Activated CD8-positive, alpha-beta memory T cell treated with anti-CD3 and anti-CD28 coated beads for 36 hours (primary cell): ENCODE results near the gene ZFAND3. TPM values are rescaled to one million over a fixed set of nuclear protein-coding genes. Genes with fewer than 3 reads are reported as not detected.

Experiments used
- CTCF ChIA-PET: fragments of 350-600 bp; sonication (Branson Sonifier 250); formaldehyde crosslinking; loops from one replicate; lab custom pipeline; 2021; ENCODE audit warnings: antibody characterized with exemption; lab: Charles Lee
- POLR2A ChIA-PET: fragments of 350-600 bp; sonication (Branson Sonifier 250); formaldehyde crosslinking; loops from one replicate; lab custom pipeline; 2021; ENCODE audit warnings: antibody characterized with exemption; lab: Charles Lee
- total RNA-seq, 2 experiments: library from RNA; stranded (reverse); gene quantifications; one replicate each; pipeline ENCODE4 v1.2.3, GENCODE V29; 2021

The ZFAND3 gene
- total RNA-seq, 2 experiments from 2014 or later: 29.3 TPM

DNA sequence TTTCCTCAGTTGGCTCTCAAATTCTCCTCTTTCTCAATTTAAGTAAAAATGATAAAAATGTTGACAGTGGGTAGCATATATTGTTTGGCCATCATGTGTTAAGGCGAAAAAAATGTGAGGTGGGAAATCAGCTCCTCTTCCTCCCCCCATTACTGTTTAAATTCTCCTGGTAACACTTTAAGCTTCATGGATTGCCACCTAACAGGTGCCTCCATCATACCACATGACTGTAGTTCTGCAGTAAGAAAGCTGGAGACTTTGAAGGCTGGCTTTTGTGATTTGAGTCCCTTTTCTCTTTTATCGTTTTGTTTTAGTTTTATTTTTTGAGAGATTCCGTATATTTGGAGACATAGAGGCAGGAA is 1.2 kb downstream of the ZFAND3 start:
- ChIA-PET CTCF (interaction anchor here (0.5 to 1.3 kb wide), 3 partner anchors 38 to 151 kb away, joined by 3 to 4 read pairs (median 3); no protein-coding TSS in a partner anchor), POLR2A (interaction anchor here (0.8 kb wide), 1 partner anchor 635 kb away, joined by 3 read pairs; no protein-coding TSS in a partner anchor)

- ChIA-PET CTCF (no interaction called here), POLR2A (no interaction called here)
These were observed 1.9 kb downstream of the ZFAND3 start for GRCh38 chr6:37821446-37821845.

- POLR2A ChIA-PET: interaction anchor here (0.6 to 0.7 kb wide), 3 partner anchors 44 to 892 kb away, joined by 3 to 5 read pairs (median 4); partner anchors contain the start of gene DNAH8
These were observed 3.5 kb downstream of the ZFAND3 start for GRCh38 chr6:37822851-37823682.

DNA sequence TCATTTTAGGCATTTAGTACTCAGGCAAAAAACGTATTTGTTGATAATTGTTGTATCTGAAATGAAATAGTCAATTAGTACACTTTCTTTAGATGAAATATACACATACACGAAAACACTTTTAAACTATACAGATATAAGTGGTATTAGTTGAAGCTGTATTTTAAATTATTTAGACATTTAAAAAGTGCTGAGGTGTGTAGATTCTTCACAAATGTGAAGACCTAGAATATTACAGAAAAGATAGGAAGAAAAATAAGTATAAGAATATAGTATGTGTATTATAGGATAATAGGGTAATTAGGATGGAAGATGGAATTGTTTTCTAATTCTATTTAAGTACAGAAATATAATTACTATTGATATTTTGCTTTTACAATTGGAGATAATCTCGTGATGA is 4.6 kb downstream of the ZFAND3 start:
- CTCF ChIA-PET: interaction anchor here (1.0 kb wide), 1 partner anchor 33 kb away, joined by 3 read pairs; no protein-coding TSS in a partner anchor
- POLR2A ChIA-PET: interaction anchor here (0.7 kb wide), 1 partner anchor 43 kb away, joined by 5 read pairs; no protein-coding TSS in a partner anchor

More at GRCh38 chr6:37822851-37823682, 3.5 kb downstream of the ZFAND3 start:
- CTCF ChIA-PET: interaction anchor here (1.0 kb wide), 1 partner anchor 34 kb away, joined by 3 read pairs; no protein-coding TSS in a partner anchor

DNA sequence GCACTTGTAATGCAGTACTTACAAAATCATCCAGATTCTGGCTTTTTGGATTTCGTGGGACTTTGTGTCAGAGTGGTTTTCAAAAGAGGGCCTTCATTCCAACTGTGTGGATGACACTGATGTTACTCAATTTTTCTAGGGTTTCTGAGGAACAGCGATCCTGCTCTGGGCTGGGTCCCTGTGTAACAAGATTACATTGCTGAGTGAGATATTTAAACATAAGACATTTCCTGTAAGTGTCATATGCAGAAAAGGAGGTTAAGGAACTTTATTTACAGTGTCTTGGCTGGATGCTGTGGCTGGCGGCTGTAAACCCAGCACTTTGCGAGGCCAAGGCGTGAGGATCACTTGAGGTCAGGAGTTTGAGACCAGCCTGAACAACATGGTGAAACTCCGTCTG is 6.7 kb downstream of the ZFAND3 start:
- ChIA-PET POLR2A (no interaction called here), CTCF (interaction anchor here (1.2 kb wide), 1 partner anchor 21 kb away, joined by 3 read pairs; no protein-coding TSS in a partner anchor)

GRCh38 chr6:37826993-37827392 is 7.5 kb downstream of the ZFAND3 start:
- CTCF ChIA-PET: interaction anchor here (0.6 to 1.2 kb wide), 2 partner anchors 22 to 88 kb away, joined by 3 read pairs; no protein-coding TSS in a partner anchor
- POLR2A ChIA-PET: interaction anchor here (0.7 kb wide), 1 partner anchor 8 kb away, joined by 4 read pairs; no protein-coding TSS in a partner anchor

DNA sequence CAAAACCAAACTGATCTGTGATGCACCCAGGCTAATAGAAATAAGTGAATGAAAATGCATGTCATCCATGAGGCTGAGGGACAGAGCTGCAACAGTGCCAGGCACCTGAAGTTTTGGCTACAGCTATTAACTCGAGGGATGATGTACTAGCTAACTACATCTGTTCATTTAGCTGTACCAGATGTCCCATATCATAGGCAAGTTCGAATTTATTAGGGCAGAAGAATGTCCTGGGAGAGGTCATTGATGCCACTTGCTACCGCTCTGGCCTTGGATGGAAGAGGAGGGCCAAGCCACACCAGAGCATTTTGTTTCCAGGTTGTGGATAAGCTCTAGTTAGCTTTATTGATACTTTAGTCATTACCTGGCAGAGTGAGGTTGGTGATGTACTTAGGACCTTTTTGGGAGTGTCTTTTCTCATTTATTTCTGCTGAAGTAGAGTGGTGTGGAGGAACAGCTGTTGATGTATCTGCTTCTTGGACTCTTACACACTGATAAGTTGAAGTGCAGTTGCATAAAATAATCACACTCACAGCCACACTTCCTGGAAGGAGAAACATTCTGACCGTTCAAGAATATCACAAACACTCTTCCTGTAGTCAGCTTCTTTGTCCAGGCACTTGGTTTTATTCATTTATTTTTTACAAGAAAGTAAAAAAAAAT is 8.2 kb downstream of the ZFAND3 start:
- CTCF ChIA-PET: interaction anchor here (1.2 kb wide), 1 partner anchor 22 kb away, joined by 3 read pairs; no protein-coding TSS in a partner anchor
- POLR2A ChIA-PET: interaction anchor here (0.7 kb wide), 1 partner anchor 9 kb away, joined by 4 read pairs; no protein-coding TSS in a partner anchor

DNA sequence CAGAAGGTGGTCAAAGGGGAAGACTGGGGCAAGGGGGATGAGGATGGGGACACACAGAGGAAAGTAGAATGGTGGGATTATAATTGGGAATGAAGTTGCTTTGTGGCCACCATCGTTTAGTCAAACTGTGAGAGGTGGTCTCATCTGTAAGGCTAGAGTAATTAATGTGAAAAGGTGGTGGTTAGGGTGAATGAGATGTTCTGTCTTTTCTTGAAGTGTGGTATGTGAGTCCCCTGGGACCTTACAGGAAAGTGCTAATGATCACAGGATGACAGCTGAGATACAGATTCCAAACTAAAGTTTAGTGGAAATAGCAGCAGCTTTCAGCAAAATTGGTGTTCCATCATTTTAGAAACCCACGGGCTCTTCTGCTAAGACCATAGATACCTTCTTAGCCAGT is 10.7 kb downstream of the ZFAND3 start:
- CTCF ChIA-PET: no interaction called here

GRCh38 chr6:37831457-37831856 is 11.9 kb downstream of the ZFAND3 start:
- POLR2A ChIA-PET: interaction anchor here (1.0 kb wide), 1 partner anchor 13 kb away, joined by 4 read pairs; the partner anchor contains the start of gene ZFAND3
- CTCF ChIA-PET: no interaction called here

More for the DNA sequence above, 10.7 kb downstream of the ZFAND3 start:
- POLR2A ChIA-PET: no interaction called here

DNA sequence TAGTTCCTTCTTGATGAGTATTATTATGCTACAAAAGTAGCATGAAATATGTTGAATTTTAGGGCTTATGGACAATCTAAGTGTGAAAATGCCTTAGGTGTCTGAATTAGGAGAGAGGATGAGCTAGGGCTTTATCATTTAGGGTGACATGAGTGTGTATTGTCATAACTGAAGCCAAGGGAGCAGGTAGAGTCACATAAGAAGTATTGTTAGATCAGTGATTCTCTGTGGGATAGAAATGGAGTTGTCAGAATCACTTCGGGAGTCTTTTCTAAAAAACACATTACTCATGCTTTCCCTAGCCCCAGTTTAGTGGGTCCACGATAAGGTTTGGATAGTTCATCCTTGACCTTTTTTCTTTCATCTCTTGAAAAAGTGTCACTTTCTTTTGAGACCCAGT is 16.4 kb downstream of the ZFAND3 start:
- CTCF ChIA-PET: no interaction called here
- POLR2A ChIA-PET: no interaction called here

GRCh38 chr6:37838219-37838921 is 18.8 kb downstream of the ZFAND3 start:
- ChIA-PET CTCF (no interaction called here), POLR2A (no interaction called here)

DNA sequence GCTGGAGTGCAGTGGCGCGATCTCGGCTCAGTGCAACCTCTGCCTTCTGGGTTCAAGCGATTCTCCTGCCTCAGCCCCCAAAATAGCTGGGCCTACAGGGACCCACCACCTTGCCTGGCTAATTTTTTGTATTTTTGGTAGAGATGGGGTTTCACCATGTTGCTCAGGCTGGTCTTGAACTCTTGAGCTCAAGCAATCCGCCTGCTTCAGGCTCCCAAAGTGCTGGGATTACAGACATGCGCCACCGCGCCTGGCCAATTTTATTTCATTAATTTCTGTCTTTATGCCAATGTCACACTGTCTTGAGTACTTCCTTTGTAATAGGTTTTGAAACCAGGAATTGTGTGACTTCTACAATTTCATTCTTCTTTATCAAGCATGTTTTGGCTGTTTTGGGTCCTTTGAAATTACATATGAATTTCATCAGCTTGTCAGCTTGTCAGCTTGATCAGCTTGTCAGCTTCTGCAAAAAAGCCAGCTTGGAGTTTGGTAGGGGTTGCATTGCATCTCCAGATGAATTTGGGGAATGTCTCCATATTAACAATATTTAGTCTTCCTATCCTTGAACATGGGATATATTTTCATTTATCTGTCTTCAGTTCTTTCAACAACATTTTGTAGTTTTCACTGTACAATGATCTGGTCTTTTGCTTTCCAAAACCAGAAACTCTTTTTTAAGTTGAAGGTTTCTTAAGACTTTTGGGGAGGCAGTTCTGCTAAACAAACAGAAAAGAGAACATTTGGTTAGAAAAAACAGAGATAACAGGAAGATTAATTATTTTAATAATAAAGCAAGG is 20.8 kb downstream of the ZFAND3 start:
- CTCF ChIA-PET: no interaction called here
- POLR2A ChIA-PET: no interaction called here

- CTCF ChIA-PET: no interaction called here
- POLR2A ChIA-PET: no interaction called here
These were observed 21.4 kb downstream of the ZFAND3 start for GRCh38 chr6:37840940-37841300.

DNA sequence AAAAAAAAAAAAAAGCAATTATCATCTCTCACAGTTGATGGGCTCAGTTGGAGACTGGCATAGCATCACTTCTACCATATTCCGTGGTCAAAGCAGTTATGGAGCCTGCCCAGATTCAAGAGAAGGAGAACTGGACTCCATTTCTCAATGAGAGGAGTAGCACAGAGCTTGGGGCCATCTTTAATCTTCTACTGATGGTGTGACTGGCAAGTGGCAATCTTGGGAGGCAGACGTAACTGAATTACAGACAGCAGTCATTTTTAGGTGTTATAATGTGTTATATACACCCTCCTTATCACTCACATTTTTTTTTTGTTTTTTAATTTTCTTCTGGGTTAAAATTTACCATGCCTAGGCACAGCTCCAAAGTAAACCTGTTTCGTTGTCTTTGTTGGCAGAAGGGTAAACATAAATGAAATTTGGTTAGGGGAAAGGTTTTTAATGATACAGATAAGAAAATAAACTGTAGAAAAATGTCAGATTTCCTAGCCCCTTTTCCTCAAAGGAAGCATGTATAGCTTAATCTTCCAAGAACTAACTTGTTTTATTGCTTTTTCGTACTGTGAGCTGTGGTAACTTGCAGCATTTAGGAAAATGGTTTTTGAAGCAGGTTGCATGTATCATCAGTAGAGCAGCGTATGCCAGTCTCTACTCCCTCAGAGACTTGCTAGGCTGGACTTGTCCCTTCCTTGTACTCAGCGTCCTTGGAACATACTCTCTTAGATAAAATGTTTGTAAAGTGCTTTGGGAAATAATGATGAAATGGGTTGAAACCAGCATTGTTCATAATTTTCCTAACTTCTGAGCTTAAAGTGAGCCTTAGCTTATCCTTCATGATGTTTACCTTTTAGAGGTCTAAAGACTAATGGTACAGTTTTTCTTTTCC is 25.7 kb downstream of the ZFAND3 start:
- ChIA-PET POLR2A (no interaction called here), CTCF (interaction anchor here (1.0 kb wide), 1 partner anchor 14 kb away, joined by 3 read pairs; no protein-coding TSS in a partner anchor)

DNA sequence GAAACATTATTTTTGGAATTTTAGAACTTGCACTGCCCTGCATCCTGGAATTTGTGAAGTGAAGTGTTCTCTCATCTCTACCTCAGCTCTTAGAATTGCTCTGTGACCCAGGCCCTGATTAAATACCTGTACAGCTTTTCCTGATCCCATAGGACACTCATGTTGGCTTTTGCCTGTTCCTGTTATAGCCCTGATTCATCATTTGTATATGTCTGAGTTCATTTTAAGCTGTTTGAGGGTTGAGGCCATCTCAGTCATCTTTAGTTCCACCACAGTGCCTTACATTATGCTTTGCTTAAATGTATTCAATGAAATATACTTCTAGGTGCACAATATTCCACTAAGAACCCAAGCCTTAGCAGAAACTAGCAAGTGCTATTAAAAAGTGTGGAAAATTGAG is 26.4 kb downstream of the ZFAND3 start:
- CTCF ChIA-PET: interaction anchor here (1.0 kb wide), 1 partner anchor 14 kb away, joined by 3 read pairs; no protein-coding TSS in a partner anchor
- POLR2A ChIA-PET: no interaction called here

DNA sequence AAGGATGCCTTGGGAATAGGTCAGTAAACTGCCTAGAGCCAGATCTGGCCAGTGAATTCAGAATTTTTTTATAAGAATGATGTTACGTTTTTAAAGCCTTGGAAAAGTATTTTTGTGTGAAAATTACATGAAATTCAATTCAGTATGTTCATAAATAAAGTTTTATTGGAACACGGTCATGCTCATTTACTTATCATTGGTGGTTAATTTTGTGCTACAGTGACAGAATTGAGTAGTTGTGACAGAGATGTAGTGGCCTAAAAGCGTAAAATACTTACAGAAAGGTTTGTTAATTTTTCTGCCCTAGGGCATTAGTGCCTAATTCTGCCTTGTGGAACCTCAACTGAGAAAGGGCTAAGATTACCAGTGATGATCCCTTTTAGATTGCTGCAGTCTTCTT is 28.2 kb downstream of the ZFAND3 start:
- POLR2A ChIA-PET: no interaction called here
- CTCF ChIA-PET: no interaction called here

DNA sequence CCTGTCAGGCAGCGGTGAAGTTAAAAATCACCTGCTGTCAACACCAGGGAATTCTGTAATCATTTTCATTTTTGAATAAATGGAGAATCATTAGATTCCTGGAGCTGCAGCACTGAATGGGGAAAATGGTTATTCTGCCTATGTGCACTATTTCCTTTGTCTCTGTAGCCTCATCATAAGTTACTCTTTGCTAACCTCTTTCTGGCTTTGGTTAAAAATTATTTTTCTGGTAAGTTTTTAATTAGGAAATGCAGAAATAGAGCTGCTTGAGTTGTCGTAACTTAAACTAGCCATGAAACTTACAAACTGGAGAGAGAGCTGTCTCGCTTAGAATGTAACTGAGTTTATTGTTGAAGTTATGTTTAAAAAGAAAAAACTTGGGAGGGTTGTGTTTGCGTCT is 28.8 kb downstream of the ZFAND3 start:
- ChIA-PET CTCF (no interaction called here), POLR2A (no interaction called here)
